Endothelial cell of umbilical vein (primary cell): ENCODE results near the gene CCBE1. TPM values are rescaled to one million over a fixed set of nuclear protein-coding genes. Genes with fewer than 3 reads are reported as not detected.

Experiments
- BruUV-seq: library from RNA; stranded (reverse); fragments of 400-500 nt; replicated peaks from 2 replicates; lab custom pipeline; 2021; lab: Mats Ljungman, UMichigan
- CTCF ChIA-PET: fragments of 300-600, 350-600 bp; sonication (Branson Sonifier 250); formaldehyde crosslinking; loops from one replicate; lab custom pipeline; 2021; ENCODE audit warnings: antibody characterized with exemption, inconsistent platforms; lab: Charles Lee
- POLR2A ChIA-PET: fragments of 300-600, 350-600 bp; sonication (Branson Sonifier 250); formaldehyde crosslinking; loops from one replicate; lab custom pipeline; 2021; ENCODE audit warnings: antibody characterized with exemption, inconsistent platforms; lab: Charles Lee
- DNase-seq: peaks from one replicate; pipeline ENCODE4 v3.0.0-alpha.2; 2011; ENCODE audit warnings: low read depth, low spot score
- FAIRE-seq: peaks from 2 replicates; lab custom pipeline; 2011; peaks lifted over from hg19 to GRCh38; lab: Jason Lieb, UNC
- H2AFZ ChIP-seq: 2 replicates; pipeline ENCODE4 v1.6.0; 2012; ENCODE audit warnings: low read depth, low read length, control low read depth, inconsistent platforms
- H3K27ac ChIP-seq: 2 replicates; pipeline ENCODE4 v1.5.1; 2011; ENCODE audit warnings: low read depth, mild to moderate bottlenecking, control low read depth, low read length, moderate library complexity; ENCODE audit not compliant: insufficient read depth
- H3K27me3 ChIP-seq, 2 experiments: 2 replicates each; pipeline versions ENCODE4 v1.6.0 to v1.6.1; 2011; ENCODE audit warnings: low read length in 2 of 2, mixed read lengths in 1 of 2; ENCODE audit not compliant: control insufficient read depth in 2 of 2, insufficient read depth in 2 of 2
- H3K36me3 ChIP-seq, 2 experiments: 2 replicates in 1 of 2; 3 replicates in 1 of 2; pipeline ENCODE4 v1.5.1; 2011; ENCODE audit warnings: low read length in 2 of 2, mild to moderate bottlenecking in 1 of 2, moderate library complexity in 1 of 2; ENCODE audit not compliant: control insufficient read depth in 2 of 2, insufficient read depth in 2 of 2; ENCODE audit errors: extremely low read depth in 1 of 2
- H3K4me1 ChIP-seq: 3 replicates; pipeline ENCODE4 v1.5.1; 2011; ENCODE audit warnings: mild to moderate bottlenecking, low read length; ENCODE audit not compliant: control insufficient read depth, insufficient read depth; ENCODE audit errors: extremely low read depth
- H3K4me2 ChIP-seq: 2 replicates; pipeline ENCODE4 v1.6.1; 2011; ENCODE audit warnings: low read length, control low read depth, mixed read lengths; ENCODE audit not compliant: insufficient read depth
- H3K4me3 ChIP-seq, 3 experiments: fragments of 200-600 bp in 1 of 3; sonication (generic), shearing (Covaris generic) in 1 of 3; replicated peaks in 1 of 3; 2 replicates each; pipeline ENCODE4 v1.5.1; 2011 to 2016; ENCODE audit warnings: control low read depth in 3 of 3, low read length in 3 of 3, mild to moderate bottlenecking in 2 of 3, inconsistent platforms in 1 of 3, low read depth in 1 of 3, moderate library complexity in 1 of 3; ENCODE audit not compliant: insufficient read depth in 1 of 3
- H3K79me2 ChIP-seq: 2 replicates; pipeline ENCODE4 v1.6.0; 2012; ENCODE audit warnings: low read length, inconsistent platforms; ENCODE audit not compliant: control insufficient read depth, insufficient read depth
- H3K9ac ChIP-seq: replicated peaks from 2 replicates; pipeline ENCODE3; 2011; ENCODE audit warnings: low read length, control low read depth; ENCODE audit not compliant: insufficient read depth; ENCODE audit errors: extremely low read depth
- H3K9me1 ChIP-seq: replicated peaks from 3 replicates; pipeline ENCODE4 v1.6.0; 2011; ENCODE audit warnings: mild to moderate bottlenecking, low read length; ENCODE audit not compliant: control insufficient read depth, insufficient read depth; ENCODE audit errors: extremely low read depth
- H3K9me3 ChIP-seq: replicated peaks from 2 replicates; pipeline ENCODE4 v1.5.1; 2012; ENCODE audit warnings: low read length, inconsistent platforms; ENCODE audit not compliant: control insufficient read depth, insufficient read depth
- H4K20me1 ChIP-seq: replicated peaks from 2 replicates; pipeline ENCODE3; 2011; ENCODE audit warnings: mild to moderate bottlenecking, low read length; ENCODE audit not compliant: control insufficient read depth, insufficient read depth; ENCODE audit errors: extremely low read depth
- EZH2 ChIP-seq: IDR thresholded peaks from 2 replicates; pipeline ENCODE4 v1.6.1; 2012; ENCODE audit warnings: borderline replicate concordance, low read depth, mild to moderate bottlenecking, moderate library complexity, low read length, inconsistent platforms; ENCODE audit not compliant: severe bottlenecking
- FOS ChIP-seq: IDR thresholded peaks from 2 replicates; pipeline ENCODE4 v1.6.1; 2011; ENCODE audit warnings: mild to moderate bottlenecking, low read length, moderate library complexity, borderline replicate concordance; ENCODE audit not compliant: insufficient read depth
- GATA2 ChIP-seq: IDR thresholded peaks from 2 replicates; pipeline ENCODE4 v1.7.0; 2011; ENCODE audit warnings: low read depth, mild to moderate bottlenecking, moderate library complexity, mixed read lengths, low read length; ENCODE audit not compliant: insufficient read length, insufficient read depth
- JUN ChIP-seq: IDR thresholded peaks from 2 replicates; pipeline ENCODE4 v1.6.1; 2011; ENCODE audit warnings: borderline replicate concordance, low read depth; ENCODE audit not compliant: insufficient read length, insufficient read depth
- MYC ChIP-seq: IDR thresholded peaks from one replicate; pipeline ENCODE4 v1.6.1; 2011; ENCODE audit warnings: mild to moderate bottlenecking, low read depth, low read length
- POLR2A ChIP-seq: IDR thresholded peaks from 2 replicates; pipeline ENCODE4 v1.6.1; 2012; ENCODE audit warnings: low read depth, mild to moderate bottlenecking, control low read depth, low read length
- POLR2AphosphoS5 ChIP-seq: IDR thresholded peaks from 2 replicates; pipeline ENCODE4 v1.6.1; 2012; ENCODE audit warnings: low read depth, mild to moderate bottlenecking, control low read depth, low read length, moderate library complexity; ENCODE audit not compliant: insufficient read depth
- dilution Hi-C: fragments of 300-500 bp; cut with MboI; formaldehyde crosslinking; loops from one replicate; pipeline ENCODE4 v1.15.0; 2019; ENCODE audit warnings: low sequenced_read_pairs; ENCODE audit not compliant: extremely low pct_ligation_motif_present
- intact Hi-C: fragments of 100-400 bp; cut with micrococcal nuclease; formaldehyde crosslinking; loops from one replicate; pipeline ENCODE4 v1.10.0; 2022
- polyA plus RNA-seq, 4 experiments: library from polyadenylated mRNA; depleted of rRNA in 3 of 4; stranded (reverse) in 3 of 4; unstranded in 1 of 4; fragments of >200 nt; gene quantifications; 2 replicates each; pipeline versions ENCODE4 v1.2.1 to v1.2.3, GENCODE V29; 2011 to 2012; ENCODE audit warnings: missing spikeins in 1 of 4
- total RNA-seq: library from RNA; stranded (reverse); gene quantifications from 2 replicates; pipeline ENCODE4 v1.2.3, GENCODE V29; 2021
- TF ChIP-seq, protein P1 (sequence below): IDR thresholded peaks from 2 replicates; pipeline ENCODE4 v1.6.1; 2011; ENCODE audit not compliant: insufficient read depth, insufficient read length
- TF ChIP-seq, protein P2 (sequence below), 2 donors: IDR thresholded peaks; 1 replicate in 1 of 2; 2 replicates in 1 of 2; pipeline ENCODE4 v1.5.1; 2011; ENCODE audit warnings: low read length in 2 of 2, mild to moderate bottlenecking in 2 of 2, moderate library complexity in 2 of 2, control low read depth in 1 of 2, inconsistent platforms in 1 of 2, low read depth in 1 of 2; ENCODE audit not compliant: insufficient read depth in 1 of 2; ENCODE audit errors: extremely low read depth in 1 of 2

The CCBE1 gene
- total and polyA plus RNA-seq, 2 donors (not counting 3 experiments of a cell fraction or from before 2014, with no cell fraction given): 0.04 TPM; not detected in 1

DNA sequence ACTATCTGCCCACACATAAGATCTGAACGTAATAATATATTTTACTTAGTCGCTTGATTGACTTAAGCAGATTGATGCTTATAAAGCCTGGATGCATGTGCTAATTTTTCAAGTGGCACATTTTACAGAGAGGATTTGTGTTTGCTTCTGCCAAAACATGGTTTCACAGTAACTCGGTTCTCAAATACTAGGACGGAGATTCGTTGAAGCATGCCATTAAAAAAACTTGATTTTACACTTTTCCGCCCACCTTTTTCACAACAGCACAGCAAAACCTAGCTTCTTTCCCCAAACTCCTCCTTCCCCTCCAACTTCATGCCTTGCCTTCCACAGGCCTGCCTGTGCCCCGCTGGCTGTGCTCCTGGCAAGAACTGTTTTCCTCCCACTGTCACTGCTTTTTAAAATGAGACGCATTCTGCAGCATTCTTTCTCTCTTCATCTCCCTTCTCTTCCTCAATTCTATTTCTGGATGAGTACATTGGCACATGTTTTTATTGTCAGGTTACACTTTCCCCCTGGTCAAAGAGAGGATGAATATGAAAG, 283.0 kb downstream of the CCBE1 start:
- H3K27me3 ChIP-seq: no peaks in the 10 kb centered on the region
- no peaks in the 10 kb centered on the region for H4K20me1 ChIP-seq
- no peaks in the 10 kb centered on the region for H3K79me2 ChIP-seq
- intact Hi-C loops: no loop called here
- no peaks in the 10 kb centered on the region for H3K4me1 ChIP-seq
- TF ChIP-seq EZH2 (no peak), GATA2 (no peak), FOS (no peak), POLR2AphosphoS5 (no peak), MYC (no peak), POLR2A (no peak), JUN (no peak)
- TF ChIP-seq, protein P1, sequence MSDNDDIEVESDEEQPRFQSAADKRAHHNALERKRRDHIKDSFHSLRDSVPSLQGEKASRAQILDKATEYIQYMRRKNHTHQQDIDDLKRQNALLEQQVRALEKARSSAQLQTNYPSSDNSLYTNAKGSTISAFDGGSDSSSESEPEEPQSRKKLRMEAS: no peak
- TF ChIP-seq, protein P2, sequence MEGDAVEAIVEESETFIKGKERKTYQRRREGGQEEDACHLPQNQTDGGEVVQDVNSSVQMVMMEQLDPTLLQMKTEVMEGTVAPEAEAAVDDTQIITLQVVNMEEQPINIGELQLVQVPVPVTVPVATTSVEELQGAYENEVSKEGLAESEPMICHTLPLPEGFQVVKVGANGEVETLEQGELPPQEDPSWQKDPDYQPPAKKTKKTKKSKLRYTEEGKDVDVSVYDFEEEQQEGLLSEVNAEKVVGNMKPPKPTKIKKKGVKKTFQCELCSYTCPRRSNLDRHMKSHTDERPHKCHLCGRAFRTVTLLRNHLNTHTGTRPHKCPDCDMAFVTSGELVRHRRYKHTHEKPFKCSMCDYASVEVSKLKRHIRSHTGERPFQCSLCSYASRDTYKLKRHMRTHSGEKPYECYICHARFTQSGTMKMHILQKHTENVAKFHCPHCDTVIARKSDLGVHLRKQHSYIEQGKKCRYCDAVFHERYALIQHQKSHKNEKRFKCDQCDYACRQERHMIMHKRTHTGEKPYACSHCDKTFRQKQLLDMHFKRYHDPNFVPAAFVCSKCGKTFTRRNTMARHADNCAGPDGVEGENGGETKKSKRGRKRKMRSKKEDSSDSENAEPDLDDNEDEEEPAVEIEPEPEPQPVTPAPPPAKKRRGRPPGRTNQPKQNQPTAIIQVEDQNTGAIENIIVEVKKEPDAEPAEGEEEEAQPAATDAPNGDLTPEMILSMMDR (IDR thresholded peaks at IDR 0.05; ENCODE audit: extremely low read depth in 1 of 2, insufficient read depth in 1 of 2, low read depth in 1 of 2, low read length in 2 of 2): no peak
- dilution Hi-C loops: no loop called here
- BruUV-seq: no TSS peak
- H2AFZ ChIP-seq: no peak overlapping the region
- no peak overlapping the region for H3K4me3 ChIP-seq
- ChIA-PET POLR2A (no interaction called here), CTCF (interaction anchor here (1.1 to 1.8 kb wide), 2 partner anchors 11 to 106 kb away, joined by 5 to 11 read pairs; no protein-coding TSS in a partner anchor)
- no peaks in the 10 kb centered on the region for H3K36me3 ChIP-seq
- no peaks in the 10 kb centered on the region for H3K9me1 ChIP-seq
- DNase-seq: no peak
- H3K9ac ChIP-seq: no peak overlapping the region
- H3K4me2 ChIP-seq: no peak overlapping the region
- FAIRE-seq: no peak
- H3K27ac ChIP-seq: no peak overlapping the region
- no peaks in the 10 kb centered on the region for H3K9me3 ChIP-seq
